GM23338 (cell line): ENCODE results near the gene OLFM1. TPM values are rescaled to one million over a fixed set of nuclear protein-coding genes. Genes with fewer than 3 reads are reported as not detected.

Experiments
- ATAC-seq: fragments of 200-7000 bp; cut with Tn5 transposase; 3 replicates; pipeline ENCODE4 v1.9.1; 2020
- DNase-seq: peaks from one replicate; pipeline ENCODE4 v3.0.0-alpha.2; 2015; ENCODE audit warnings: low spot score
- H2AFZ ChIP-seq: fragments of 200-600 bp; sonication (generic); 2 replicates; pipeline ENCODE4 v1.8.0; 2016; ENCODE audit warnings: antibody characterized with exemption, mild to moderate bottlenecking, moderate library complexity
- H3F3A ChIP-seq: fragments of 200-600 bp; sonication (generic); replicated peaks from 2 replicates; pipeline ENCODE4 v1.8.0; 2017; ENCODE audit warnings: antibody characterized with exemption, mixed run types, low read depth
- H3K27ac ChIP-seq: fragments of 200-600 bp; sonication (generic); 2 replicates; pipeline ENCODE4 v1.6.1; 2016; ENCODE audit warnings: low read depth
- H3K27me3 ChIP-seq: fragments of 200-600 bp; sonication (generic); 2 replicates; pipeline ENCODE4 v1.8.0; 2016; ENCODE audit warnings: mild to moderate bottlenecking, mixed run types, moderate library complexity; ENCODE audit not compliant: insufficient read depth
- H3K36me3 ChIP-seq: fragments of 200-600 bp; sonication (generic); 2 replicates; pipeline ENCODE4 v1.8.0; 2016; ENCODE audit warnings: mild to moderate bottlenecking; ENCODE audit not compliant: insufficient read depth
- H3K4me1 ChIP-seq: fragments of 200-600 bp; sonication (generic); 2 replicates; pipeline ENCODE4 v1.8.0; 2016; ENCODE audit warnings: mild to moderate bottlenecking, moderate library complexity; ENCODE audit not compliant: insufficient read depth
- H3K4me2 ChIP-seq: fragments of 200-600 bp; sonication (generic); 2 replicates; pipeline ENCODE4 v1.7.1; 2017; ENCODE audit warnings: mixed run types
- H3K4me3 ChIP-seq: fragments of 200-600 bp; sonication (generic); 2 replicates; pipeline ENCODE4 v1.6.1; 2016; ENCODE audit warnings: mixed run types
- H3K79me2 ChIP-seq: fragments of 200-600 bp; sonication (generic); replicated peaks from 2 replicates; pipeline ENCODE4 v1.8.0; 2017; ENCODE audit warnings: mild to moderate bottlenecking; ENCODE audit not compliant: insufficient read depth
- H3K9me2 ChIP-seq: fragments of 200-600 bp; sonication (generic); 2 replicates; pipeline ENCODE4 v1.8.0; 2017; ENCODE audit not compliant: insufficient read depth
- H4K20me1 ChIP-seq: fragments of 200-600 bp; sonication (generic); replicated peaks from 2 replicates; pipeline ENCODE4 v1.8.0; 2017; ENCODE audit warnings: mild to moderate bottlenecking; ENCODE audit not compliant: insufficient read depth
- H3K27ac Mint-ChIP-seq: 2 replicates; pipeline ENCODE4 v1.8.0; 2020; ENCODE audit warnings: inconsistent platforms, mild to moderate bottlenecking, moderate library complexity, mixed read lengths
- H3K27me3 Mint-ChIP-seq: 3 replicates; pipeline ENCODE4 v1.8.0; 2022; ENCODE audit warnings: low read depth, mild to moderate bottlenecking, moderate library complexity, mixed read lengths, inconsistent platforms; ENCODE audit not compliant: insufficient read depth, poor library complexity
- H3K36me3 Mint-ChIP-seq: 3 replicates; pipeline ENCODE4 v1.8.0; 2021; ENCODE audit warnings: low read depth, mild to moderate bottlenecking, inconsistent platforms, moderate library complexity, mixed read lengths
- H3K4me1 Mint-ChIP-seq: 3 replicates; pipeline ENCODE4 v1.8.0; 2020; ENCODE audit warnings: mild to moderate bottlenecking, inconsistent platforms, mixed read lengths
- H3K4me3 Mint-ChIP-seq: 3 replicates; pipeline ENCODE4 v1.8.0; 2021; ENCODE audit warnings: moderate library complexity, mild to moderate bottlenecking, inconsistent platforms, mixed read lengths
- H3K9me3 Mint-ChIP-seq: 3 replicates; pipeline ENCODE4 v1.8.0; 2020; ENCODE audit warnings: moderate library complexity, mild to moderate bottlenecking, inconsistent platforms, mixed read lengths
- CREB1 ChIP-seq: fragments of 250-450 bp; sonication (Bioruptor Pico); IDR thresholded peaks from 2 replicates; pipeline ENCODE4 v1.5.0; 2020; ENCODE audit warnings: low read depth, mild to moderate bottlenecking, moderate library complexity
- EZH2 ChIP-seq: fragments of 200-600 bp; sonication (generic); IDR thresholded peaks from one replicate; pipeline ENCODE4 v1.8.0; 2017; ENCODE audit warnings: antibody characterized with exemption, mild to moderate bottlenecking, low read depth; ENCODE audit not compliant: unreplicated experiment
- EZH2phosphoT487 ChIP-seq: fragments of 200-600 bp; sonication (generic); IDR thresholded peaks from one replicate; pipeline ENCODE4 v1.8.1; 2018; ENCODE audit warnings: antibody characterized with exemption; ENCODE audit not compliant: unreplicated experiment
- JUNB ChIP-seq: IDR thresholded peaks from one replicate; pipeline ENCODE4 v1.6.1; 2016; ENCODE audit warnings: antibody characterized with exemption; ENCODE audit not compliant: unreplicated experiment
- NANOG ChIP-seq: IDR thresholded peaks from 2 replicates; pipeline ENCODE4 v1.6.1; 2016; ENCODE audit warnings: antibody characterized with exemption, borderline replicate concordance
- STAT1 ChIP-seq: IDR thresholded peaks from one replicate; pipeline ENCODE4 v1.6.1; 2016; ENCODE audit warnings: antibody characterized with exemption; ENCODE audit not compliant: unreplicated experiment
- ZNF114 ChIP-seq: fragments of 250-450 bp; sonication (Bioruptor Pico); IDR thresholded peaks from 2 replicates; pipeline ENCODE4 v1.5.0; 2020; ENCODE audit warnings: mild to moderate bottlenecking, moderate library complexity
- ZNF331 ChIP-seq: fragments of 250-450 bp; sonication (Bioruptor Pico); IDR thresholded peaks from 2 replicates; pipeline ENCODE4 v1.5.0; 2020; ENCODE audit warnings: low read depth, mild to moderate bottlenecking, moderate library complexity
- polyA plus RNA-seq: library from polyadenylated mRNA; unstranded; fragments of >200 nt; fragmentation: Nextera tagmentation; extraction: Ambion mirVana; gene quantifications from 2 replicates; pipeline ENCODE4 v1.2.1, GENCODE V29; 2016
- total RNA-seq: library from RNA; depleted of rRNA; stranded (reverse); fragments of >200 nt; shearing (Covaris generic); gene quantifications from 2 replicates; pipeline ENCODE4 v1.2.3, GENCODE V29; 2014
- TF ChIP-seq, protein P1 (sequence below): fragments of 250-450 bp; sonication (Bioruptor Pico); IDR thresholded peaks from 2 replicates; pipeline ENCODE4 v1.5.0; 2020; ENCODE audit warnings: mild to moderate bottlenecking, moderate library complexity
- TF ChIP-seq, protein P2 (sequence below): IDR thresholded peaks from one replicate; pipeline ENCODE4 v1.6.1; 2018; ENCODE audit warnings: antibody characterized with exemption; ENCODE audit not compliant: unreplicated experiment
- TF ChIP-seq, protein P3 (sequence below), 2 experiments: fragments of 200-600 bp in 1 of 2; sonication (generic) in 1 of 2; conservative IDR thresholded peaks; 2 replicates each; pipeline versions ENCODE4 v1.5.1 to v1.6.1; 2016 to 2017; ENCODE audit warnings: antibody characterized with exemption in 2 of 2, low read depth in 2 of 2, mild to moderate bottlenecking in 2 of 2, moderate library complexity in 1 of 2
- TF ChIP-seq, protein P4 (sequence below): IDR thresholded peaks from 2 replicates; pipeline ENCODE4 v1.6.1; 2016; ENCODE audit warnings: antibody characterized with exemption

OLFM1 gene
- total and polyA plus RNA-seq, 2 experiments from 2014 or later, result 20.6 to 40.1 TPM

DNA sequence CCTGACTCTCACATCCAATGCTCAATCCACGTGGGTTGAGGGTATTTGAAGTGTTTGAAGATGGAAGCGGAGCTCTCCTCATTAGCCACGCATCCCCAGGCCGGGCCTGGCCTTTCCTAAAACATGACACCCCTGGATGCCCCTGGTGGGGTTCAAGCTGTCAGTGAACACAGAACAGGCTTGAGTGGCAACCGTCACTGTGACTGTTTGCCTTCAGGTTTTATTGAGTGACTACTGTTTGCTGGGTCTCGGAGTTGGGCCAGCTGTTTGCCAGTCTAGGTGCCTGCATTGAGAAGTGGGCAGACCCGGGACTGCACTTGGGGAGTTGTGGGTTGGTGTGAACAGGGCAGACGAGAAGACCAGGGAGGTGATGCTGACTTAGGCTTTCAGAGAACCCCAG is 7.8 kb upstream of the OLFM1 start:
- TF ChIP-seq ZNF114, result no peak
- TF ChIP-seq, protein P1, sequence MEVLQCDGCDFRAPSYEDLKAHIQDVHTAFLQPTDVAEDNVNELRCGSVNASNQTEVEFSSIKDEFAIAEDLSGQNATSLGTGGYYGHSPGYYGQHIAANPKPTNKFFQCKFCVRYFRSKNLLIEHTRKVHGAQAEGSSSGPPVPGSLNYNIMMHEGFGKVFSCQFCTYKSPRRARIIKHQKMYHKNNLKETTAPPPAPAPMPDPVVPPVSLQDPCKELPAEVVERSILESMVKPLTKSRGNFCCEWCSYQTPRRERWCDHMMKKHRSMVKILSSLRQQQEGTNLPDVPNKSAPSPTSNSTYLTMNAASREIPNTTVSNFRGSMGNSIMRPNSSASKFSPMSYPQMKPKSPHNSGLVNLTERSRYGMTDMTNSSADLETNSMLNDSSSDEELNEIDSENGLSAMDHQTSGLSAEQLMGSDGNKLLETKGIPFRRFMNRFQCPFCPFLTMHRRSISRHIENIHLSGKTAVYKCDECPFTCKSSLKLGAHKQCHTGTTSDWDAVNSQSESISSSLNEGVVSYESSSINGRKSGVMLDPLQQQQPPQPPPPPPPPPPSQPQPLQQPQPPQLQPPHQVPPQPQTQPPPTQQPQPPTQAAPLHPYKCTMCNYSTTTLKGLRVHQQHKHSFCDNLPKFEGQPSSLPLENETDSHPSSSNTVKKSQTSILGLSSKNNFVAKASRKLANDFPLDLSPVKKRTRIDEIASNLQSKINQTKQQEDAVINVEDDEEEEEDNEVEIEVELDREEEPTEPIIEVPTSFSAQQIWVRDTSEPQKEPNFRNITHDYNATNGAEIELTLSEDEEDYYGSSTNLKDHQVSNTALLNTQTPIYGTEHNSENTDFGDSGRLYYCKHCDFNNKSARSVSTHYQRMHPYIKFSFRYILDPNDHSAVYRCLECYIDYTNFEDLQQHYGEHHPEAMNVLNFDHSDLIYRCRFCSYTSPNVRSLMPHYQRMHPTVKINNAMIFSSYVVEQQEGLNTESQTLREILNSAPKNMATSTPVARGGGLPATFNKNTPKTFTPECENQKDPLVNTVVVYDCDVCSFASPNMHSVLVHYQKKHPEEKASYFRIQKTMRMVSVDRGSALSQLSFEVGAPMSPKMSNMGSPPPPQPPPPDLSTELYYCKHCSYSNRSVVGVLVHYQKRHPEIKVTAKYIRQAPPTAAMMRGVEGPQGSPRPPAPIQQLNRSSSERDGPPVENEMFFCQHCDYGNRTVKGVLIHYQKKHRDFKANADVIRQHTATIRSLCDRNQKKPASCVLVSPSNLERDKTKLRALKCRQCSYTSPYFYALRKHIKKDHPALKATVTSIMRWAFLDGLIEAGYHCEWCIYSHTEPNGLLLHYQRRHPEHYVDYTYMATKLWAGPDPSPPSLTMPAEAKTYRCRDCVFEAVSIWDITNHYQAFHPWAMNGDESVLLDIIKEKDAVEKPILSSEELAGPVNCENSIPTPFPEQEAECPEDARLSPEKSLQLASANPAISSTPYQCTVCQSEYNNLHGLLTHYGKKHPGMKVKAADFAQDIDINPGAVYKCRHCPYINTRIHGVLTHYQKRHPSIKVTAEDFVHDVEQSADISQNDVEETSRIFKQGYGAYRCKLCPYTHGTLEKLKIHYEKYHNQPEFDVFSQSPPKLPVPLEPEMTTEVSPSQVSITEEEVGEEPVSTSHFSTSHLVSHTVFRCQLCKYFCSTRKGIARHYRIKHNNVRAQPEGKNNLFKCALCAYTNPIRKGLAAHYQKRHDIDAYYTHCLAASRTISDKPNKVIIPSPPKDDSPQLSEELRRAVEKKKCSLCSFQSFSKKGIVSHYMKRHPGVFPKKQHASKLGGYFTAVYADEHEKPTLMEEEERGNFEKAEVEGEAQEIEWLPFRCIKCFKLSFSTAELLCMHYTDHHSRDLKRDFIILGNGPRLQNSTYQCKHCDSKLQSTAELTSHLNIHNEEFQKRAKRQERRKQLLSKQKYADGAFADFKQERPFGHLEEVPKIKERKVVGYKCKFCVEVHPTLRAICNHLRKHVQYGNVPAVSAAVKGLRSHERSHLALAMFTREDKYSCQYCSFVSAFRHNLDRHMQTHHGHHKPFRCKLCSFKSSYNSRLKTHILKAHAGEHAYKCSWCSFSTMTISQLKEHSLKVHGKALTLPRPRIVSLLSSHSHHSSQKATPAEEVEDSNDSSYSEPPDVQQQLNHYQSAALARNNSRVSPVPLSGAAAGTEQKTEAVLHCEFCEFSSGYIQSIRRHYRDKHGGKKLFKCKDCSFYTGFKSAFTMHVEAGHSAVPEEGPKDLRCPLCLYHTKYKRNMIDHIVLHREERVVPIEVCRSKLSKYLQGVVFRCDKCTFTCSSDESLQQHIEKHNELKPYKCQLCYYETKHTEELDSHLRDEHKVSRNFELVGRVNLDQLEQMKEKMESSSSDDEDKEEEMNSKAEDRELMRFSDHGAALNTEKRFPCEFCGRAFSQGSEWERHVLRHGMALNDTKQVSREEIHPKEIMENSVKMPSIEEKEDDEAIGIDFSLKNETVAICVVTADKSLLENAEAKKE (CRISPR knock-in tag), result no peak
- no peak for TF ChIP-seq ZNF331 (CRISPR knock-in tag)
- TF ChIP-seq, protein P2, sequence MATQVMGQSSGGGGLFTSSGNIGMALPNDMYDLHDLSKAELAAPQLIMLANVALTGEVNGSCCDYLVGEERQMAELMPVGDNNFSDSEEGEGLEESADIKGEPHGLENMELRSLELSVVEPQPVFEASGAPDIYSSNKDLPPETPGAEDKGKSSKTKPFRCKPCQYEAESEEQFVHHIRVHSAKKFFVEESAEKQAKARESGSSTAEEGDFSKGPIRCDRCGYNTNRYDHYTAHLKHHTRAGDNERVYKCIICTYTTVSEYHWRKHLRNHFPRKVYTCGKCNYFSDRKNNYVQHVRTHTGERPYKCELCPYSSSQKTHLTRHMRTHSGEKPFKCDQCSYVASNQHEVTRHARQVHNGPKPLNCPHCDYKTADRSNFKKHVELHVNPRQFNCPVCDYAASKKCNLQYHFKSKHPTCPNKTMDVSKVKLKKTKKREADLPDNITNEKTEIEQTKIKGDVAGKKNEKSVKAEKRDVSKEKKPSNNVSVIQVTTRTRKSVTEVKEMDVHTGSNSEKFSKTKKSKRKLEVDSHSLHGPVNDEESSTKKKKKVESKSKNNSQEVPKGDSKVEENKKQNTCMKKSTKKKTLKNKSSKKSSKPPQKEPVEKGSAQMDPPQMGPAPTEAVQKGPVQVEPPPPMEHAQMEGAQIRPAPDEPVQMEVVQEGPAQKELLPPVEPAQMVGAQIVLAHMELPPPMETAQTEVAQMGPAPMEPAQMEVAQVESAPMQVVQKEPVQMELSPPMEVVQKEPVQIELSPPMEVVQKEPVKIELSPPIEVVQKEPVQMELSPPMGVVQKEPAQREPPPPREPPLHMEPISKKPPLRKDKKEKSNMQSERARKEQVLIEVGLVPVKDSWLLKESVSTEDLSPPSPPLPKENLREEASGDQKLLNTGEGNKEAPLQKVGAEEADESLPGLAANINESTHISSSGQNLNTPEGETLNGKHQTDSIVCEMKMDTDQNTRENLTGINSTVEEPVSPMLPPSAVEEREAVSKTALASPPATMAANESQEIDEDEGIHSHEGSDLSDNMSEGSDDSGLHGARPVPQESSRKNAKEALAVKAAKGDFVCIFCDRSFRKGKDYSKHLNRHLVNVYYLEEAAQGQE, result no peak
- no peak for TF ChIP-seq EZH2phosphoT487
- TF ChIP-seq, protein P3, sequence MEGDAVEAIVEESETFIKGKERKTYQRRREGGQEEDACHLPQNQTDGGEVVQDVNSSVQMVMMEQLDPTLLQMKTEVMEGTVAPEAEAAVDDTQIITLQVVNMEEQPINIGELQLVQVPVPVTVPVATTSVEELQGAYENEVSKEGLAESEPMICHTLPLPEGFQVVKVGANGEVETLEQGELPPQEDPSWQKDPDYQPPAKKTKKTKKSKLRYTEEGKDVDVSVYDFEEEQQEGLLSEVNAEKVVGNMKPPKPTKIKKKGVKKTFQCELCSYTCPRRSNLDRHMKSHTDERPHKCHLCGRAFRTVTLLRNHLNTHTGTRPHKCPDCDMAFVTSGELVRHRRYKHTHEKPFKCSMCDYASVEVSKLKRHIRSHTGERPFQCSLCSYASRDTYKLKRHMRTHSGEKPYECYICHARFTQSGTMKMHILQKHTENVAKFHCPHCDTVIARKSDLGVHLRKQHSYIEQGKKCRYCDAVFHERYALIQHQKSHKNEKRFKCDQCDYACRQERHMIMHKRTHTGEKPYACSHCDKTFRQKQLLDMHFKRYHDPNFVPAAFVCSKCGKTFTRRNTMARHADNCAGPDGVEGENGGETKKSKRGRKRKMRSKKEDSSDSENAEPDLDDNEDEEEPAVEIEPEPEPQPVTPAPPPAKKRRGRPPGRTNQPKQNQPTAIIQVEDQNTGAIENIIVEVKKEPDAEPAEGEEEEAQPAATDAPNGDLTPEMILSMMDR (conservative IDR thresholded peaks at IDR 0.05; ENCODE audit: low read depth in 2 of 2), result no peak
- no peak for TF ChIP-seq NANOG
- TF ChIP-seq EZH2, result no peak
- TF ChIP-seq, protein P4, sequence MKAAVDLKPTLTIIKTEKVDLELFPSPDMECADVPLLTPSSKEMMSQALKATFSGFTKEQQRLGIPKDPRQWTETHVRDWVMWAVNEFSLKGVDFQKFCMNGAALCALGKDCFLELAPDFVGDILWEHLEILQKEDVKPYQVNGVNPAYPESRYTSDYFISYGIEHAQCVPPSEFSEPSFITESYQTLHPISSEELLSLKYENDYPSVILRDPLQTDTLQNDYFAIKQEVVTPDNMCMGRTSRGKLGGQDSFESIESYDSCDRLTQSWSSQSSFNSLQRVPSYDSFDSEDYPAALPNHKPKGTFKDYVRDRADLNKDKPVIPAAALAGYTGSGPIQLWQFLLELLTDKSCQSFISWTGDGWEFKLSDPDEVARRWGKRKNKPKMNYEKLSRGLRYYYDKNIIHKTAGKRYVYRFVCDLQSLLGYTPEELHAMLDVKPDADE, result no peak
- no peak for TF ChIP-seq CREB1
- no peak for TF ChIP-seq JUNB
- TF ChIP-seq STAT1, result no peak
- Mint-ChIP-seq H3K27me3 (peaks cover 15% of the 10 kb centered on the region), H3K27ac (no peak overlapping the region), H3K36me3 (no peaks in the 10 kb centered on the region), H3K9me3 (no peaks in the 10 kb centered on the region; the same call in 2 of the 3 replicates), H3K4me1 (peaks cover 25% of the 10 kb centered on the region), H3K4me3 (no peak overlapping the region)
- Histone ChIP-seq H3K4me3 (no peak overlapping the region), H3K36me3 (no peaks in the 10 kb centered on the region), H3K79me2 (no peaks in the 10 kb centered on the region), H3F3A (no peaks in the 10 kb centered on the region), H4K20me1 (peaks cover 6% of the 10 kb centered on the region), H3K27ac (no peak overlapping the region), H2AFZ (no peak overlapping the region), H3K9me2 (no peaks in the 10 kb centered on the region), H3K4me1 (peaks cover 4% of the 10 kb centered on the region; the same call in 1 of the 2 replicates), H3K4me2 (no peak overlapping the region), H3K27me3 (peaks cover 12% of the 10 kb centered on the region)
- DNase-seq (no peak), ATAC-seq (no peak)
